Transverse colon (tissue), 4 donors: ENCODE measurements around the gene WFIKKN2.

ENCODE experiments used
- POLR2A ChIP-seq: fragments of 450-650 bp; IDR thresholded peaks from one replicate; pipeline ENCODE4 v1.6.1; 2016; ENCODE audit warnings: antibody characterized with exemption, mild to moderate bottlenecking, moderate library complexity
- POLR2AphosphoS5 ChIP-seq, 3 donors: sonication (generic); formaldehyde crosslinking; IDR thresholded peaks; one replicate each; pipeline ENCODE4 v1.6.1; 2016; ENCODE audit warnings: antibody characterized with exemption in 3 of 3
- TF ChIP-seq, protein P1 (sequence below), 5 experiments: fragments of 200-600 bp in 3 of 5; fragments of 450-650 bp in 2 of 5; sonication (generic) in 3 of 5; IDR thresholded peaks; 1 replicate in 2 of 5; 2 replicates in 3 of 5; pipeline ENCODE4 v1.5.1; 2016 to 2017; ENCODE audit warnings: antibody characterized with exemption in 5 of 5, inconsistent platforms in 3 of 5, mild to moderate bottlenecking in 2 of 5, moderate library complexity in 1 of 5

DNA sequence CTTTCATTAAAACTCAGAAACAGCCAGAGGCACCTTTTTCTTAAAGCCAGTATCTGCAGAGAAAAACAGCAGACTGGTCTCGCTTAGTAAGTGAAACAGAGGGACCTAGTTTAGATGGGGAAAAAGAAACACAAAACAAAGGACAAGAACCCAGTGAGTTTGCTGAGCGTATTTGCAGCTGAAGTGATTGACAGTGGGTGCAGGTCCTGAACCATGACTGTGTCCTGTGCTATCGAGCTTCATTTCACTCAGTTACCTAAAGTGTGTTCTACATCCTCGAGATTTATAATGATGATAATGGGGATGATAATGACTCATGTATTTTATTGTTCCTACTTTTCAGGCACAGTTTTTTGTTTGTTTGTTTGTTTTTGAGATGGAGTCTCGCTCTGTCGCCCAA, 31.7 kb upstream of the WFIKKN2 start:
- no peak for TF ChIP-seq POLR2A
- TF ChIP-seq, protein P1, sequence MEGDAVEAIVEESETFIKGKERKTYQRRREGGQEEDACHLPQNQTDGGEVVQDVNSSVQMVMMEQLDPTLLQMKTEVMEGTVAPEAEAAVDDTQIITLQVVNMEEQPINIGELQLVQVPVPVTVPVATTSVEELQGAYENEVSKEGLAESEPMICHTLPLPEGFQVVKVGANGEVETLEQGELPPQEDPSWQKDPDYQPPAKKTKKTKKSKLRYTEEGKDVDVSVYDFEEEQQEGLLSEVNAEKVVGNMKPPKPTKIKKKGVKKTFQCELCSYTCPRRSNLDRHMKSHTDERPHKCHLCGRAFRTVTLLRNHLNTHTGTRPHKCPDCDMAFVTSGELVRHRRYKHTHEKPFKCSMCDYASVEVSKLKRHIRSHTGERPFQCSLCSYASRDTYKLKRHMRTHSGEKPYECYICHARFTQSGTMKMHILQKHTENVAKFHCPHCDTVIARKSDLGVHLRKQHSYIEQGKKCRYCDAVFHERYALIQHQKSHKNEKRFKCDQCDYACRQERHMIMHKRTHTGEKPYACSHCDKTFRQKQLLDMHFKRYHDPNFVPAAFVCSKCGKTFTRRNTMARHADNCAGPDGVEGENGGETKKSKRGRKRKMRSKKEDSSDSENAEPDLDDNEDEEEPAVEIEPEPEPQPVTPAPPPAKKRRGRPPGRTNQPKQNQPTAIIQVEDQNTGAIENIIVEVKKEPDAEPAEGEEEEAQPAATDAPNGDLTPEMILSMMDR (IDR thresholded peaks at IDR 0.05), result no peak
- no peak for TF ChIP-seq POLR2AphosphoS5 (IDR thresholded peaks at IDR 0.05)
